HEK293 (cell line): ENCODE data around the gene SH2D2A.

Source experiments
- CTCF ChIA-PET: fragments of 350-600 bp; formaldehyde crosslinking; extraction: SDS; loops from one replicate; lab custom pipeline; 2021; ENCODE audit warnings: antibody characterized with exemption; lab: Yijun Ruan, JAX
- POLR2A ChIA-PET: fragments of 300-600 bp; formaldehyde crosslinking; extraction: SDS; loops from one replicate; lab custom pipeline; 2020; ENCODE audit warnings: antibody characterized with exemption, inconsistent platforms; lab: Yijun Ruan, JAX
- H3K27ac ChIP-seq: fragments of 200-500 bp; sonication (Bioruptor generic); 2 replicates; pipeline ENCODE4 v1.5.1; 2014; ENCODE audit warnings: low read depth, low read length, control low read depth, inconsistent platforms; ENCODE audit errors: extremely low read depth
- H3K36me3 ChIP-seq, 2 experiments: fragments of 200-500 bp in 1 of 2; sonication (Bioruptor generic) in 1 of 2; 1 replicate in 1 of 2; 2 replicates in 1 of 2; pipeline ENCODE4 v1.5.1; 2014 to 2017; ENCODE audit warnings: inconsistent platforms in 2 of 2, low read length in 2 of 2; ENCODE audit not compliant: control insufficient read depth in 2 of 2, insufficient read depth in 1 of 2
- H3K4me1 ChIP-seq: fragments of 200-500 bp; sonication (Bioruptor generic); 2 replicates; pipeline ENCODE4 v1.5.1; 2014; ENCODE audit warnings: mild to moderate bottlenecking, low read length, inconsistent platforms; ENCODE audit not compliant: control insufficient read depth, insufficient read depth
- H3K4me3 ChIP-seq: 2 replicates; pipeline ENCODE4 v1.5.1; 2011; ENCODE audit warnings: low read depth, mild to moderate bottlenecking, control low read depth, low read length, moderate library complexity
- H3K9me3 ChIP-seq: fragments of 200-500 bp; sonication (Bioruptor generic); 2 replicates; pipeline ENCODE4 v1.5.1; 2014; ENCODE audit warnings: low read depth, low read length, inconsistent platforms; ENCODE audit not compliant: control insufficient read depth, insufficient read depth
- EGR2 ChIP-seq: fragments of 450-650 bp; formaldehyde crosslinking; IDR thresholded peaks from 2 replicates; pipeline ENCODE4 v1.5.1; 2016; ENCODE audit warnings: low read depth, missing biosample characterization, missing genetic modification characterization
- KLF1 ChIP-seq: fragments of 450-650 bp; formaldehyde crosslinking; IDR thresholded peaks from 2 replicates; pipeline ENCODE4 v1.5.1; 2016; ENCODE audit warnings: missing biosample characterization, missing genetic modification characterization
- KLF10 ChIP-seq: fragments of 450-650 bp; IDR thresholded peaks from 2 replicates; pipeline ENCODE4 v1.5.1; 2018; ENCODE audit warnings: missing biosample characterization, mild to moderate bottlenecking, missing genetic modification characterization
- OVOL3 ChIP-seq: fragments of 450-650 bp; formaldehyde crosslinking; IDR thresholded peaks from 2 replicates; pipeline ENCODE4 v1.5.1; 2016; ENCODE audit warnings: missing biosample characterization, missing genetic modification characterization
- PBX3 ChIP-seq: sonication (generic); formaldehyde crosslinking; IDR thresholded peaks from 2 replicates; pipeline ENCODE4 v1.8.1; 2022; ENCODE audit warnings: mild to moderate bottlenecking, moderate library complexity, missing genetic modification reagents
- SETDB1 ChIP-seq: IDR thresholded peaks from one replicate; pipeline ENCODE4 v1.6.1; 2017; ENCODE audit warnings: mild to moderate bottlenecking, low read length, moderate library complexity, mixed read lengths; ENCODE audit not compliant: insufficient read length
- ZNF311 ChIP-seq: fragments of 450-650 bp; formaldehyde crosslinking; IDR thresholded peaks from 2 replicates; pipeline ENCODE4 v1.5.1; 2017; ENCODE audit warnings: missing biosample characterization, missing genetic modification characterization, borderline replicate concordance
- ZNF324 ChIP-seq: fragments of 450-650 bp; formaldehyde crosslinking; IDR thresholded peaks from 2 replicates; pipeline ENCODE4 v1.5.1; 2016; ENCODE audit warnings: missing biosample characterization, missing genetic modification characterization
- ZNF366 ChIP-seq: fragments of 450-650 bp; formaldehyde crosslinking; conservative IDR thresholded peaks from 2 replicates; pipeline ENCODE4 v1.5.1; 2016; ENCODE audit warnings: missing biosample characterization, missing genetic modification characterization
- ZNF398 ChIP-seq: fragments of 450-650 bp; formaldehyde crosslinking; IDR thresholded peaks from 2 replicates; pipeline ENCODE4 v1.5.1; 2017; ENCODE audit warnings: missing biosample characterization, missing genetic modification characterization
- ZNF510 ChIP-seq: fragments of 450-650 bp; formaldehyde crosslinking; IDR thresholded peaks from 2 replicates; pipeline ENCODE4 v1.5.1; 2018; ENCODE audit warnings: mild to moderate bottlenecking, missing genetic modification characterization, missing biosample characterization; ENCODE audit not compliant: insufficient replicate concordance
- ZNF549 ChIP-seq: fragments of 450-650 bp; IDR thresholded peaks from 2 replicates; pipeline ENCODE4 v1.5.1; 2018; ENCODE audit warnings: missing biosample characterization, missing genetic modification characterization, mild to moderate bottlenecking, inconsistent platforms, moderate library complexity
- ZNF670 ChIP-seq: fragments of 450-650 bp; formaldehyde crosslinking; IDR thresholded peaks from 2 replicates; pipeline ENCODE4 v1.5.1; 2016; ENCODE audit warnings: missing biosample characterization, missing genetic modification characterization, low read depth
- ZNF76 ChIP-seq: fragments of 450-650 bp; formaldehyde crosslinking; IDR thresholded peaks from 2 replicates; pipeline ENCODE4; 2016; ENCODE audit warnings: low read depth, missing biosample characterization, missing genetic modification characterization, borderline replicate concordance
- ZNF768 ChIP-seq: fragments of 450-650 bp; formaldehyde crosslinking; IDR thresholded peaks from 2 replicates; pipeline ENCODE4 v1.5.1; 2018; ENCODE audit warnings: missing biosample characterization, mild to moderate bottlenecking, missing genetic modification characterization
- TF ChIP-seq, protein P1 (sequence below): fragments of 450-650 bp; formaldehyde crosslinking; IDR thresholded peaks from 2 replicates; pipeline ENCODE4 v1.5.1; 2016; ENCODE audit warnings: missing biosample characterization, missing genetic modification characterization, borderline replicate concordance

SH2D2A gene

GRCh38 chr1:156845953-156846545 lies 29.4 kb upstream of the SH2D2A start:
- ChIA-PET POLR2A (no interaction called here), CTCF (interaction anchor here (0.5 to 2.5 kb wide), 7 partner anchors 8 to 262 kb away, joined by 3 to 12 read pairs (median 10); partner anchors contain the start of gene NTRK1)
- TF ChIP-seq ZNF510 (no peak), SETDB1 (no peak), ZNF670 (tag by site-specific recombination) (no peak), ZNF366 (tag by site-specific recombination) (no peak), EGR2 (tag by site-specific recombination) (no peak), OVOL3 (tag by site-specific recombination) (no peak), ZNF311 (tag by site-specific recombination) (no peak), ZNF76 (tag by site-specific recombination) (no peak), KLF10 (no peak), ZNF398 (no peak), ZNF549 (tag by site-specific recombination) (no peak)

DNA sequence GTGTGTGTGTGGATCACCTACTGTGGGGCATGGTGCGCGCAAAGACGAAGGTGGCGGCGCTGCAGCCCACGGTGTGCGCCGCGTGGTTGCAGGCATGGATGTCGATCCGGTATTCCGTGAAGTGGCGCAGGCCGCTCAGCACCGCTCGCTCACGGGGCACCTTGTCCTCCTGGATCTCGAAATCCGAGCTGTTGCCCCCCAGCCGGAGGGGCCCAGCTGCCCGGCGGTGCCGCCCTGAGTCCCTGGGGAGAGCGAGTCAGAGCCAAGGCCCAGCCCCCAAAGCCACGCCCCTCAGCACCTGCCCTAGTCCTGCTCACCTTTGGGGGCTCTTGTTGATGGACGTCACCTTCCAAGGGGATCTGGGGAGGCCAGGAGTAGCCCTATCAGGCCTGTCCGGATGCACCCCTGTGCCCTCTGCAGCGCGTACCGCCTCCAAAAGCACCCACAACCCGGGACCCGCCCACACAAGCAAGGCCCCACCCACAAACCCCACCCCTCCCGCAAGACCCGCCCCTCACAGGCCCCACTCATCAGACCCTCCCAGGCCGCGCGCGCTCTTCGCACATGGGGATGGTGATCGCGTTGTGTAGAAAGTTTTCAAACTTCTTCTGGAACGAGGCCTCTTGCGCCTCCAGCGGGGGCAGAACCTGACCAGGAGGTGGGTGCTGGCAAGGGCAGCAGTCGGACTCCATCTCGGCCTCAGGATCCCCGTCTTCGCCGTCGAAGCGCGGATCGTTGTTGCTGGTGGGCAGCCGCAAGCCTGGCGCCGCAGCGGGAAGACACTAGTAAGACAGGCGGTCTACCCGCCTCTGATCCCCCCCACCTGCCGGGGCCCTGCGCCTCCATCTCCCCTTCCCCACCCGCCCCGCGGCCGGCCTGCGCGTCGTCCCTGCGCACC lies 28.7 kb upstream of the SH2D2A start:
- Histone ChIP-seq H3K36me3 (no peaks in the 10 kb centered on the region), H3K4me3 (no peak overlapping the region), H3K27ac (no peak overlapping the region), H3K4me1 (no peaks in the 10 kb centered on the region), H3K9me3 (no peaks in the 10 kb centered on the region)
- ChIA-PET POLR2A (no interaction called here), CTCF (interaction anchor here (1.3 to 1.7 kb wide), 2 partner anchors 15 kb away, joined by 3 to 12 read pairs; partner anchors contain the start of gene NTRK1)
- TF ChIP-seq ZNF768 (no peak), ZNF324 (tag by site-specific recombination) (no peak), PBX3 (CRISPR knock-in tag) (no peak), KLF1 (tag by site-specific recombination) (peak; percentile 55)
- TF ChIP-seq, protein P1, sequence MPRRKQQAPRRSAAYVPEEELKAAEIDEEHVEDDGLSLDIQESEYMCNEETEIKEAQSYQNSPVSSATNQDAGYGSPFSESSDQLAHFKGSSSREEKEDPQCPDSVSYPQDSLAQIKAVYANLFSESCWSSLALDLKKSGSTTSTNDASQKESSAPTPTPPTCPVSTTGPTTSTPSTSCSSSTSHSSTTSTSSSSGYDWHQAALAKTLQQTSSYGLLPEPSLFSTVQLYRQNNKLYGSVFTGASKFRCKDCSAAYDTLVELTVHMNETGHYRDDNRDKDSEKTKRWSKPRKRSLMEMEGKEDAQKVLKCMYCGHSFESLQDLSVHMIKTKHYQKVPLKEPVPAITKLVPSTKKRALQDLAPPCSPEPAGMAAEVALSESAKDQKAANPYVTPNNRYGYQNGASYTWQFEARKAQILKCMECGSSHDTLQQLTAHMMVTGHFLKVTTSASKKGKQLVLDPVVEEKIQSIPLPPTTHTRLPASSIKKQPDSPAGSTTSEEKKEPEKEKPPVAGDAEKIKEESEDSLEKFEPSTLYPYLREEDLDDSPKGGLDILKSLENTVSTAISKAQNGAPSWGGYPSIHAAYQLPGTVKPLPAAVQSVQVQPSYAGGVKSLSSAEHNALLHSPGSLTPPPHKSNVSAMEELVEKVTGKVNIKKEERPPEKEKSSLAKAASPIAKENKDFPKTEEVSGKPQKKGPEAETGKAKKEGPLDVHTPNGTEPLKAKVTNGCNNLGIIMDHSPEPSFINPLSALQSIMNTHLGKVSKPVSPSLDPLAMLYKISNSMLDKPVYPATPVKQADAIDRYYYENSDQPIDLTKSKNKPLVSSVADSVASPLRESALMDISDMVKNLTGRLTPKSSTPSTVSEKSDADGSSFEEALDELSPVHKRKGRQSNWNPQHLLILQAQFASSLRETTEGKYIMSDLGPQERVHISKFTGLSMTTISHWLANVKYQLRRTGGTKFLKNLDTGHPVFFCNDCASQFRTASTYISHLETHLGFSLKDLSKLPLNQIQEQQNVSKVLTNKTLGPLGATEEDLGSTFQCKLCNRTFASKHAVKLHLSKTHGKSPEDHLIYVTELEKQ, result no peak

More at GRCh38 chr1:156845953-156846545, 29.4 kb upstream of the SH2D2A start:
- H3K36me3 ChIP-seq, result no peaks in the 10 kb centered on the region
- H3K4me1 ChIP-seq, result no peaks in the 10 kb centered on the region
- H3K9me3 ChIP-seq, result no peaks in the 10 kb centered on the region
- no peak overlapping the region for H3K4me3 ChIP-seq
- H3K27ac ChIP-seq, result no peak overlapping the region
